Activated CD4-positive, CD25-positive, alpha-beta regulatory T cell treated with anti-CD3 and anti-CD28 coated beads, Interleukin-2, amount 50 U/mL, for 16 hours (primary cell): Measurements from ENCODE around the gene TREML2.
"Not testable (repeated sequence)": the region's sequence is repeated elsewhere in the genome, so short reads cannot be mapped to it uniquely, and the experiment has no call there.

Source experiments
- DNase-seq: peaks from one replicate; pipeline ENCODE4 v3.0.0-alpha.2; 2020; ENCODE audit warnings: low read depth, low spot score

Gene TREML2

GRCh38 chr6:41200901-41201763, at the start of gene TREML2:
Gene TREML2 (minus strand): TSS chr6:41201149. CDS start chr6:41201008, 141 bp downstream.
- no peak for DNase-seq

- DNase-seq, result no peak
Measured at GRCh38 chr6:41247882-41248705, 47.1 kb upstream of the TREML2 start.

GRCh38 chr6:41247288-41247865, 46.4 kb upstream of the TREML2 start:
- no peak for DNase-seq

GRCh38 chr6:41246529-41246928, 45.6 kb upstream of the TREML2 start:
- DNase-seq, result not testable (repeated sequence)

GRCh38 chr6:41239467-41240159, 38.7 kb upstream of the TREML2 start:
- no peak for DNase-seq

- DNase-seq, result no peak
Measured at GRCh38 chr6:41237128-41237527, 36.2 kb upstream of the TREML2 start.

- no peak for DNase-seq
Measured at GRCh38 chr6:41236276-41236675, 35.3 kb upstream of the TREML2 start.

- DNase-seq, result no peak
Measured at GRCh38 chr6:41232667-41233066, 31.7 kb upstream of the TREML2 start.

- no peak for DNase-seq
Measured at GRCh38 chr6:41231246-41231645, 30.3 kb upstream of the TREML2 start.

GRCh38 chr6:41229721-41230120, 28.8 kb upstream of the TREML2 start:
- DNase-seq, result no peak

- no peak for DNase-seq
Measured at GRCh38 chr6:41228616-41229015, 27.7 kb upstream of the TREML2 start.

- DNase-seq, result no peak
Measured at GRCh38 chr6:41228096-41228495, 27.1 kb upstream of the TREML2 start, which contains the start of gene TREML4. Gene TREML4 (plus strand): TSS chr6:41228349. CDS start chr6:41228428, 79 bp downstream.

GRCh38 chr6:41226752-41227151, 25.8 kb upstream of the TREML2 start:
- DNase-seq, result no peak

- DNase-seq, result no peak
Measured at GRCh38 chr6:41224800-41225199, 23.9 kb upstream of the TREML2 start.

GRCh38 chr6:41222513-41222912, 21.6 kb upstream of the TREML2 start:
- DNase-seq, result no peak

- DNase-seq, result no peak
Measured at GRCh38 chr6:41222045-41222444, 21.1 kb upstream of the TREML2 start.

- DNase-seq, result no peak
Measured at GRCh38 chr6:41216616-41217015, 15.7 kb upstream of the TREML2 start.

- DNase-seq, result no peak
Measured at GRCh38 chr6:41215777-41216176, 14.8 kb upstream of the TREML2 start.

GRCh38 chr6:41214559-41215238, 13.8 kb upstream of the TREML2 start:
- DNase-seq, result no peak

GRCh38 chr6:41209547-41210320, 8.8 kb upstream of the TREML2 start:
- DNase-seq, result no peak
